HG03575 (cell line): ENCODE measurements around the gene GALNT14.

Source experiments
- ATAC-seq: cut with Tn5 transposase; IDR thresholded peaks from one replicate; pipeline ENCODE4 v1.9.1; 2021; ENCODE audit not compliant: unreplicated experiment, insufficient number of reproducible peaks, low FRiP score; ENCODE audit errors: extremely low read depth

The GALNT14 gene

GRCh38 chr2:30966786-30967185 is 171.5 kb downstream of the GALNT14 start:
- no peak for ATAC-seq

DNA sequence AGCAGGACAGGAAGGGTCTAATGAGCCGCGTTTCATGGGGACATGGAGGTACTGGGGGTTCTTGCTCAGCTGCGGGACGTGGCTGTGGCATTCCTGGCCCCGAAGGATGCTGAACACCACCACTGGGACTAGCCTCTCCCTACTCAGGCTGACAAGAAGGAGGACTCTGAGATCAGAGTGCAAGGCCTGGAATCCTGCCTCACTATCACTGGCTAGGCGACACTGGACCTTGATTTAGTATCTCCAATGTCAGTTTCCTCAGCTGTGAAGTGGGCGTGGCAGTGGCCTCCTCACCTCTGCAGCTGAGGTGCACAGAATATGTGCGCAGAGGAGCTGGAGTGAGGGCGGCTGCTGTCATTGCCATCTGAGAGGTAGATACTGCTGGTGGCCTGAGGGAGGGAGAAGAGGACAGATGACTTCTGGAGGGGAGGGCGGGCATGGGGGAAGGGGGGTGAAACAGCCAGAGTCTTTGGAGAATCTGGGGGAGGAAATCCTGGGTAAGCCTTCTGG is 173.2 kb downstream of the GALNT14 start:
- ATAC-seq, result no peak

DNA sequence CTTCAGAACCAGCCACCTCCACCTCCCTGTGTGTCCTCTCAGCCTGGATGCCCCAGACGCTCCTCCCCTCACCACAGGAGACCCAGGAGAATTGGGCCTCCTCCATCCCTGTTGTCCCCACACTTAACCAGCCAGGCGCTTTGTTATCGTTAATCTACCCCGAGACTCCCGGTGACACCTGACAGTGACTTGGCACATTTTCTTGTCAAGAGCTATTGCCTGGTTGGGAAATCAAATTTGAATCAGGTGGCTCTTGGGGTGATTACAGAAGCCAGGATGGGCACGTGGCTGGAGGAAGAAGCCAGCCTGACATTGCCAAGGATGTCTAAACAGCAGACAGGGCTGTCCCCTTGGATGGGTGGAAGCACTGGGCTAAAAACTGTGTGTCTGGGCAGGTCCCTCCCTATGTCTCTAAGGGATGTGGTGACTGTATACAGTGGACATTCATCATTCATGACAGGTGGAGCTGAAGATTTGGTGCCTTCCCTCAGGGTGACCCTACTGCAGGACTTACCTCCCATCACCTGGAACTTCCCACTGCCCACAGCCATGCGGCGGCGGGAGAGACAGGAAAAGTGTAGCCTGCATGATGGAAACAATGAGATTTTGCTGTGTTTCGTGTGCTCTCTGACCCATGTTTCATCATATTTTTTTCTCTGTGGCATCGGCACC is 173.8 kb downstream of the GALNT14 start:
- no peak for ATAC-seq

GRCh38 chr2:30963184-30963583 is 175.1 kb downstream of the GALNT14 start:
- no peak for ATAC-seq

DNA sequence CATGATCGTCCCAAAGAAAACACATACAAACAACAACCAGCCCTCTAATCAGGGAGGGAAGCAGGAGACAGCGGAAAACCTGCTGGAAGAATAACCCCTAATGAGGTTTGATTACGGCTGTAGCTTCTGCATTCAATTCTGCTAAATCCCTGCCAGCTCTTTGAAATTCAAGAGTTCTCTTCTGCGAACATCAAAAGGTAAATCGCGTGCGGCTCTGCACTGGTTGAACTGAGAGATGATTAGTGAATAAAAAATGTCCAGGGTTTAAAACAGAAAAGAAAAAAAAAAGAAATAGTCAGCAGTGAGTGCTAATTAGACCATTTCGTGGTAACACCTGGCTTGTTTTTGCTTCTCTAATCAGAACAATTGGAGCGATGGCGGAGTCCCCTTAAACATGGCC is 178.0 kb downstream of the GALNT14 start:
- no peak for ATAC-seq

DNA sequence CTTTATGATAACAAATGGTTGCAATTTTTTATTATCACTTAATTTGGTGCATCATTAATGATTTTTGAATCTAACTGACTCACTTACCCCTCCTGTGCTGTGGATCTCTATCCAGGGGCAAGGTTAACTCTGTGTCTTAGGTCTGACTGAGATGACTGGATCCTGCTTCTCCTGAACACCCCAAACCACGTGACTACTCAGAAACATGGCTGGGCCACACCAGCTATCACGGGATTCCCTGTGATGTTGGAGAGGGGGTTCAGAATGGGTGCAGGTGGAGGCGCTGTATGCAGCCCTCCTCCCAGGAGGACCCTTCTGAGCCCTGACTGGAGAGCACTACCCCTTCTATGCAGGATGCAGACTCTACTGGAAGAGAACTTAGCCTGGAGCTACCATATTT is 178.6 kb downstream of the GALNT14 start:
- no peak for ATAC-seq

- no peak for ATAC-seq
These were observed 179.3 kb downstream of the GALNT14 start for GRCh38 chr2:30958918-30959265.

DNA sequence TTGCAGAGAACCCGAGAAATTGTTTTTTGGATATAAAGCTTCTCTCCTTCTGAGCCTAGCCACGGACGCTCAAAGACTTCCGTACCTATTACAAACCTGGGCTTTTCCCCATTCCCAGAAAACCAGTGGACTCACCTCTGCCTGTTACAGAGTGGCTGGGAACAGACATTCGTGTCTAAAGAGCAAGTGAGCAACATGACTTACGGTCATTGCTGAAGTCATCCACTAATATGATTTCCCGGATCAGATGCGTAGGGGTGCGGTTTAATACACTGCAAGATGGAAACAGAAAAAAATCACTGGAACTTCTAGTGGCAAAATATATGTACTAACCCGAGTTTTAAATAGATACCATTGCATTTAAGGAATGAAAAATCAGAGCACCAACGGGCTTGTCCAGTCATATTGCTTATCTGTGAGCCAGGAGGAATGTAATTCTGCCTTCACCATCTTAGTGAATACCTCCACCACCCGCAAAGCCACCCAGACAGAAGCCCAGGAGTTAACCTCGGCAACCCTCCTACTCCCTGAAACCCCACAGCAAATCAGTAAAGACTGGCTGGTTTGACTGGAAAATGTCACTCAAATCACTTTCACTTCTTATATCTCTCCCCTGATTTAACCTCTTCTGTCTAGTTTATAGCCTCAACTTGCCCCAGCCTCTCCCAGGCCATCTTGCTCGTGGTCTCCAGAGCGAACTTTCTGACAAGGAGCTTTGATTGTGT is 179.9 kb downstream of the GALNT14 start:
- no peak for ATAC-seq

GRCh38 chr2:30957591-30957990 is 180.6 kb downstream of the GALNT14 start:
- no peak for ATAC-seq

GRCh38 chr2:30956995-30957394 is 181.2 kb downstream of the GALNT14 start:
- ATAC-seq, result no peak

GRCh38 chr2:30955516-30956132 is 182.6 kb downstream of the GALNT14 start:
- ATAC-seq, result no peak

DNA sequence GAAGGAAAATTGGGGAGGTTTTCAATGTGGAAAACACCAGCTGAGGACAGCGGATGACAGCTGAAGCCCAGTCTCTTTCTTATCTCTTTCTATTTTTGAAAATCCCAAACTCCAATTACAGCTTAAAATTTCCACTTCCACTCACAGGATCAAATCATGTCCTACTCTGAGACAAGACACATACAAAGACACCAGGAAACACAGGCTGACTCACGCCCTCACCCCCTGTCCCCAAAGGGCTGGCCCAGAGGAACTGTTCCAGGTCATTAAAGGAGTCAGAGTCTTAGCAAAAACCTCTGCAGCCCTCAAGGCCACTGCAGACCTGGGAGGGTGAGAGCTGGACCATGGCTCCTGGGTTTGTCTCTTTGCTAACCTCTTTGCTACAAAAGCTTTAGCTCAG is 187.9 kb downstream of the GALNT14 start:
- ATAC-seq, result no peak

DNA sequence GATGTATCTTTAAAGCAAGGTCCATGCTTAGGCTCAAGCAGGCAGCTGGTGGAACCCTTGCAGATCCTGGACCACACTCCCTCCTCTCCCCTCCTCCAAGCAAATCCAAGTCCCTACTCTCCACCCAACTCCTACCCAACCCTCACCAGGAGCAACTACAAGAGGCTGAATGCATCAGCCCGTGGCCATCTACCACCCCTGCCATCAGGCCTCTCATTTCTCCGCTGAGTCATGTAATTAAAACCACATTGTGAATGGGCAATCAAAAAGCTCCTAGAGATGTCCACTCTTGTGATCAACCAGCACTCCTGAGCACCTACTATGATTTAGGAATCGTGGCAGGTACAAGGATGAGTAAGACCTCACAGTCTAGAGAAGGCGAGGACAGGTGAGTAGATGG is 188.8 kb downstream of the GALNT14 start:
- no peak for ATAC-seq

DNA sequence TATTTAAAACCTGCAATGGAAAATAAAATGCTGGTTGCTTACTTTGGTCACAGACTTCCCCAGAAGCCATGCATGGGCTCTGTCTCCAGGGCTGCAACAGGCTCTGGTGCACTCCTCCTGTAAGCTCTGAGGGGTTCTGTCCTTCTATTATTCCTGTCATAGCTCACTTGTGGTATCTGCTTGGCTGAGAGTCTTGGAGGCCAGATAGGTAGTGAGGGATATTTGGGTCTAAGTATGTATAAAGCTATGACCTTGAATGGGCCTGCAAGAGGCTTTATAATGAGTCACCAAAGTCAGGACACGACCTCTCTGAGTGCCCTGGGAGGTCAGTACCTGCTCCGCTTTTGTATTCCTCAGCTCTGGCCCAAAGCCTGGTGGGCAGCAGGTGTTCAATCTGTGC is 189.4 kb downstream of the GALNT14 start:
- no peak for ATAC-seq

- ATAC-seq, result no peak
These were observed 190.1 kb downstream of the GALNT14 start for GRCh38 chr2:30948130-30948529.

DNA sequence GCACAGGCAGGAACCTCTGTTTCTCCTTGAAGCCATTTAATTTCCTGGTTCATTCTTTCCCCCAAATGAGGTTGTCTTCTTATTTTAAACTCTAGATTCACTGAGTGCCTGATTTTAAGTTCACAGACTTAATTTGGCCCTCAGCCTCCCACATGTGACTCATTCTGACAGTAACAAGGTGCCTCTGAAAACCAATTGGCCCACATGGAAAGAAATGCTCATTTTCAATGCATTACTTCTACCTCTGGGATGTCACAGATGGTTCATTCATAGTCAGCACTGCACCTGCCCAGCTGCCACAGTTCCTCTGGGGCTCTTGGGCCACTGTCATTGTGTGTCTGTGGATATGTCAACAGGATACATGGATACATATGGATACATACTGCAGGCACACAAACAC is 190.6 kb downstream of the GALNT14 start:
- no peak for ATAC-seq

GRCh38 chr2:30942419-30942818 is 195.8 kb downstream of the GALNT14 start:
- no peak for ATAC-seq

- ATAC-seq, result no peak
These were observed 197.4 kb downstream of the GALNT14 start for GRCh38 chr2:30940839-30941238.

- ATAC-seq, result no peak
These were observed 198.9 kb downstream of the GALNT14 start for GRCh38 chr2:30939364-30939763.

DNA sequence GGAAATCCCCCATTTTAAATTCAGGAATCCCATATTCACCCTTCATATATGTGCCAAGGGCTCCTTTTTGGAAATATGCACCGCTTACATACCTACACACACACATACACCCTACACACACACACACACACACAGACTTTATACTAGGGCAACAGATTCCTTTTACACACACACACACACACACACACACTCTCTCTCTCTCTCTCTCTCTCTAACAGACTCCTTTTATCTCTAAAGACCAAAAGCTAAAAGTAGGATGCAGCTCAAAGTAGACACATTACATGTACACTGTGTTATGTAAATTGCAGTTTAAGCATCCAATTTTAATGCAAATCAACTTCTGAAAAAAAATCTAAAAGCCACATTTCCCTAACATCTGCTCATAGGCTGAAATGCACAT is 200.0 kb downstream of the GALNT14 start:
- ATAC-seq, result no peak
